ENCODE data around the gene MAGEB16.

DNA sequence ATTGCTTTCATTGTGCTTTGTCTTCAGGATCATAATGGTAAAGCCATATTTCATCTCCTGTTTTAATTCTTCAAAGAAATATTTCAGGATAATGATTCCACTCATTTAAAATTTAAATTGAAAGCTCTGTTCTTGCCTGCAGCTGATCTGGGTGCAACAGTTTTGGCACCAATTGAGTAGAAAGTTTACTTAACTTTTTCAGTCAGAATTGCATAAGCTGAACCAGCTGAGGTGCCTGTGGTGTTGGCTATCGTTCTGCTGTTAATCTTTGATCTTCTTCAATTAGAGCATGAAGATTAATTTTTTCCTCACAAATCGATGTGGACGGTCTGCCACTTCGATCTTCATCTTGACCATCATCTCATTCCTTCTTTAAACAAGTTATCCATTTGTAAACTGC, 49.6 kb downstream of the MAGEB16 start:
- TF ChIP-seq POLR2AphosphoS5 (IDR thresholded peaks at IDR 0.05; ENCODE audit: low read depth), result no peak
- TF ChIP-seq, protein P1, sequence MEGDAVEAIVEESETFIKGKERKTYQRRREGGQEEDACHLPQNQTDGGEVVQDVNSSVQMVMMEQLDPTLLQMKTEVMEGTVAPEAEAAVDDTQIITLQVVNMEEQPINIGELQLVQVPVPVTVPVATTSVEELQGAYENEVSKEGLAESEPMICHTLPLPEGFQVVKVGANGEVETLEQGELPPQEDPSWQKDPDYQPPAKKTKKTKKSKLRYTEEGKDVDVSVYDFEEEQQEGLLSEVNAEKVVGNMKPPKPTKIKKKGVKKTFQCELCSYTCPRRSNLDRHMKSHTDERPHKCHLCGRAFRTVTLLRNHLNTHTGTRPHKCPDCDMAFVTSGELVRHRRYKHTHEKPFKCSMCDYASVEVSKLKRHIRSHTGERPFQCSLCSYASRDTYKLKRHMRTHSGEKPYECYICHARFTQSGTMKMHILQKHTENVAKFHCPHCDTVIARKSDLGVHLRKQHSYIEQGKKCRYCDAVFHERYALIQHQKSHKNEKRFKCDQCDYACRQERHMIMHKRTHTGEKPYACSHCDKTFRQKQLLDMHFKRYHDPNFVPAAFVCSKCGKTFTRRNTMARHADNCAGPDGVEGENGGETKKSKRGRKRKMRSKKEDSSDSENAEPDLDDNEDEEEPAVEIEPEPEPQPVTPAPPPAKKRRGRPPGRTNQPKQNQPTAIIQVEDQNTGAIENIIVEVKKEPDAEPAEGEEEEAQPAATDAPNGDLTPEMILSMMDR (IDR thresholded peaks at IDR 0.05; ENCODE audit: insufficient read depth, low read length), result no peak
